ENCODE measurements around the gene ZNF567.

Gene ZNF567

DNA sequence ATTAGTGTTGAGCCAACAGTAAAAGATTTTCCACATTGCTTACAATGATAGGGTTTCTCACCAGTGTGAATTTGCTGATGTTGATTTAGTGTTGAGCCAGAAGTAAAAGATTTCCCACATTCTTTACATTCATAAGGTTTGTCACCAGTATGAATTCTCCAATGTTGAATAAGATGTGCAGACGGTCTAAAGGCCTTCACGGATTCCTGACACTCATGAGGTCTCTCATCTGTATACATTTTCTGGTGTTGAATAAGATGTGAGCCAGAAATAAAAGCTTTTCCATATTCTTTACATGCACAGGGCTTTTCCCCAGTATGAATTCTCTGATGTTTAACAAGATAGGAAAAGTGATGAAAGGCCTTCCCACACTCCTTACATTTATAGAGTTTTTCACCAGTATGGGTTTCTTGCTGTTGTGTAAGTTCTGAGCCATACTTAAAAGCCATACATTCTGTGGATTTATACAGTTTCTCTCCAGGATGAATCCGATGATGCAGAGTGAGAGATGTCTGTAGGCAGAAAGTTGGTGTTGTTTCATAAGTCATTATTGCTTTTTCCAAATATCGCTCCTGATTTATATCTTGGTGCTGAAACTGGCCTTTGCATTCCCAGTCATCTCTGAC lies 62.8 kb downstream of the ZNF567 start:
- no peak for DNase-seq (ENCODE audit: low read depth)

Data from HS-5 (cell line).